GM19035 (cell line): ENCODE data around the gene SH3RF3.

Source experiments
- ATAC-seq: cut with Tn5 transposase; IDR thresholded peaks from one replicate; pipeline ENCODE4 v1.9.1; 2021; ENCODE audit not compliant: unreplicated experiment

SH3RF3 gene

DNA sequence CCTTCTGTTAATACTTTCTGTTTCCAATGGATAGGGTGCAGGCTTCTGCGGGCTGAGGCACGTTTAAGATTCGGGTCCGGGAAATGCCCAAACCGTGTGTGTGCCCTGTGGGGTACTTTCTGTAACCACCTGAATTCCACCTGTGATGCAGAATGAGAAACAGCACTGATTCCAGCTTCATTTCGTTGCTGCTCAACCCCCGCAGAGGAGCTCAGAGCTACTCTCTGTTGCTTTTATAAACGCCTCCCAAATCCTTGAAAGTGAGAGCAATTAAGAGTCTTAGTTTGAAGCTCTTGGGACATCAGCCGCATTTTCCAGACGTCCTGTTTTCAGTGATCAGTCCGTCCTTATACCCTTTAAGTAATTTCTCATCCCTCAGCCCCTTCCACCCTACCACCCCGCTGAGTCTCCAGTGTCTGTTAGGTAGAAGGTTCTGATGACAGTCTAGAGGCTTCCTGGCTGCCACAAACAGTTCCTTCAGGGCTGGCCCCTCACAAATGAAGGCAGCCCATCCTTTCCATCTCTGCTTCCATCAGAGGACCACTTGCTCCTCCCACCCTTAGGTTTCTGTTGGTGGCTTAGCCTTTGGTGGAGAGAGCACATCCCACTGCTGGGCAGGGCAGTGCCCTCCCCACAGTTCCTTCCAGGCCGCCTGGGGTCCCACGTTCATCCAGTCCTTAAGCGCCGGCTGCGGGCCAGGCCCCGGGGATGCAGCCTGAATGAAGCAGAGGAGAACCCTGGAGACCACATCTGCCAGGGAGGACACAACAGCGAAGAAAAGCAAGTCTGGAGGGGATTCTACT is 254.7 kb downstream of the SH3RF3 start:
- ATAC-seq: no peak

DNA sequence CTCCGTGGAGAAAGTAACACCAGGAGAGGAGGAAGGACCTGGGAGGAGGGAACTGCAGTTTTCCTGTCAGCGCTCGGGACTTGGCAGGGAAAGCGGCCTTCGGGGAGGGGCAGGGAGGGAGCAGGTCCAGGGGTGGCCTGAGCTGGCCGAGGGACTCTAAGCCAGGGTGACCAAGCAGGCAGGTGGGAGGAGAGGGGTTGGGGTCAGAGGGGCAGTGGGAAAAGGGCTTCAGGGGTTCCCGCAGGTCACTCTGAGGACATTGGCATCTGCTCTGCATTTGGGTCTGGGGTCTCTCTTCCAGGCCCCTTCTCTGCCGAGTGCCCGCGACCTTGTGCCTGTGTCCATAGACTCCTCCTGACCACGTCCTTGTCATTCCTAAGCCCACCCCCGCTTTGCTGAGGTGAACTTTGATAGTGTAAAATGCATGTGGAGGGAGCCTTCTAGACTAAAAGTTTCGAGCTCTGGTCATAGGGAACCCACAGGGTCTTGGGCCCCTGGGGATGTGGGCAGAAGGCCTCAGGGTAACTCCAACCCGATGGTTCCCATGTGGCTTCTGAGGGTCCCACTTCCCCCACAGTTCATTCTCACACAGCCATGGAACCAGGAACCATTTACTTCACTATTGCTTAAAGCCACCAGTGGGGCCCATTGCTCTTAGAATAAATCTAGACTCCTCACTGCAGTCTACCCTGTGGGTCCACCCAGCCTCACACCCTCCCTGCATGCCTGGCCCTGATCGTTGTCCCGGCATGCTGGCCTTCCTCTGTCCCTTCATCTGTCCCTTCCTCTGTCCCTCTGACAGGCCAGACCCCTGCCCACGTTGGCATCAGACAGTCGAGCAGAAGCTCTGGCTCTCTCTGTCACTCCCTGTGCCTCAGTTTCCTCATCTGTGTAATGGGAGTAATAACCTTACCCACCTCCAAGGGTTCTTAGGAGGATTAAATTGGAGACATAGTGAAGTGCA is 255.6 kb downstream of the SH3RF3 start:
- no peak for ATAC-seq

DNA sequence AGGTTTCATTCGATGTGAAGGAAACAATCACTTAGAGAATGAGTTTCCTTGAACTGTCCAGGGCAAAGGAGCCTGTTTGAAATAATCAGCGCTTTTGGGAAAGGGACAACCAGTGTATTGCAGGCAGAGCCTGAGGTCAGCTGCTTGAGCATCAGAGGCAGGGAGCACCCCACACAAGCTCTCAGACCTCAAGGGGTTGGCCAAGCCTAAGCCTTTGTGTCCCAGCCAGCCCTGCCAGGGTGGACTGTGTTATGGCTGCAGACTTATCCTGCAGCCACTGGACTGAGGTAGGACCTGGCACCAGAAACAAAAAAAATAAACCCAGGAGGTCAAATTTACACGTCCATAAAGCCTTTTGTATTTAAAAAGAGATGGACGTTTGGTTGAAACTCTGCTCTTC is 256.5 kb downstream of the SH3RF3 start:
- no peak for ATAC-seq

DNA sequence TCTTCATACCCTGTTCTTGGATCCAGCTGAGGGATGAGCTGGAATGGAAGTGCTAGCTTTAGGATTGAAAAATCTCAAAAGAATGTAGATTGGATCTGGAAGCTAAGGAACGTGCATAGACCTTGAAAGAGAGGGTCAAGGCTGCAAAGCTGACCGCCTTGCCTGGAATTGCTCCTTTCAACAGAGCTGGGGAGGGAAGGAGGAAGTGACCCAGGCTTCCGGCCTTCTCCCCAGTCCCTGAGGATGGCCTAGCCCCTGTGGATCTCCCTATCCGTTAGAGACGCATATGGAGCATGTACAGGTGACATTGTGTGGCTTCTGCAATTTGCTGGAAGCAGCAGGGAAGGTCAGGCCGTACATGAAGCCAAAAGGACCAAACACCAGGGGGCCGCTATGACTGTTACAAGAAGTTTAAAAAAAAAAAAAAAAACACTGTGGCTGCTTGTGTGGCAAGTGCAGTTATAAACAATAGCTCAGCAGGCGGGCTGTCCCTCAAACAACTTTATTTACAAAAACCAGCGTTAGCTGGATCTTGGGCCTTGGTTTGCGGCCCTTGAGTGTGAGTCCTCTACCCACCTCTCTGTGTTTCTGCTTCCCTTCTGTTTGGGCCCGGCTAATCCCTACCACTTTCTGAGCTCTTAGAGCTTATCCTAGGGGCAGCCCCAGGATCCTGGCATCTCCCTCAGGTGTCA is 257.1 kb downstream of the SH3RF3 start:
- no peak for ATAC-seq

DNA sequence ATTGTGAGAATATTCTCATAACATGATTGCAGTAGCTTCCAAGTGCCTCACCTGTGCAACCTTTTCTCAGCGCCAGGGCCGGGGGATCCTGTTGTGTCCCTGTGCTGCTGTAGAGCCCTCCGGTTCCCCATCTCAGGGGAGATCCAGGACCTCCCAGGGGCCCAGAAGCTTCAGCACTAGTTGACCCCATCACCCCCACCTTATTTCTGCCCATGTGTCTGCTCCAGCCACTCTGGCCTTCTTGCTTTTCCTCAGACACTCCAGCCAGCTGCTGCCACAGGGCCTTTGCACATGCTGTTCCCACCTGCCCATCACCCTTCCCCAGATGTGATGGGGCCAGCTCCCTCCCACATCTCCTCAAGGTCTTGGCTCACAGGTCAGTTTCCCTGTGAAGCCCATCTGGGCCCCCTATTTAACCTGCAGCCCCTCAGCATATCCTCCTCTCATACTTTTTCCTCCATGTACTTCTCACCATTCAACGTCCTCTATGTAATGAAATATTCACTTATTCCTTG is 258.3 kb downstream of the SH3RF3 start:
- ATAC-seq: no peak

DNA sequence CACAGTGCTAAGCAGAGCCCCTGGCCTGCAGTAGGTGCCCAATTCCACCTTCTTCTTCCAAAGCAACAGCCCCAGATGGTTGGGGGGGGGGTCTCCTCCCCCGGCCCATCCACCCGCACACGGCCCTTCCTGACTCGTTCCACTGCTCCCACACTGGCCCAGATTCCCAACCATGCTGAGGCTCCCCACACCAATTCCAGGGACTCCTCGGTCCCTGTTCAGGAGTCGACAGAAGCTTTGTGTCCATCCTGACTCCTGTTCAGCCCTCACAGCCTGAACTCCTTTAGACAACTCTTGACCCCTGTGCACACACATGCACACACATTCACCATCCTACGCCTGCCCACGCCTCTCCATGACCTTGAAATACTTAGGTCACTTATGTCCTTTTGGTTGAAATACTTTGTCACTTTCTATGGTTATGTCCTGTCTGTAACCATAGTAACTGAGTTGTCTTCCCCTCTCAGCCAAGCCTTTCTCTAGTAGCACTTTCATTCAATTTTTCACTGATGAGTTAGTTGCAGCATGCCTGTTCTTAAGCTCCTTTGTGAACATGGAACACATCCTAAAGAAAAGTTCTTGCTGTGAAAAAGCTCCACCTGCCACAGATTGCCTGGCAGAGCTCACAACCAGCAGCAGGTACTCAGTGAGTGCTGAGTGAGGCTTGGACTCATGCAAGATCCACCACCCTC is 258.9 kb downstream of the SH3RF3 start:
- no peak for ATAC-seq

DNA sequence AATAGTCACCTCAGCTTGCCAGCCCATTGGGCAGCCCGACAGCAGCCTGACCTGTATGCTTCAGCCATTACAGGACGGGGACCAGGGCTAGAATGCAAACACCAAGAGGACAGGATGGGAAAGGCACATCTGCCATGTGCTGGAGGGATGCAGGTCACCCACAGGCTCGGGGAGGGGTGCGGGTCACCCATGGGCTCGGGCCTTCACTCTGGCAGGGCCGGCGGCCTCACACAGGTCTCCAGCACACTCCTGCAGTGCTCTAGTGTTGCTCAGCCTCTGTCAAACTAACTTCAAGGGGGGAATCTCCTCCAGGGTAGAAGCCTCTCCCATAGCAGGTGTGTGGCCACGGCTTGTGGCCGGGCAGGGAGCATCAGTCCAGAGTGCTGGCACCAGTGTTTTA is 262.2 kb downstream of the SH3RF3 start:
- ATAC-seq: no peak

DNA sequence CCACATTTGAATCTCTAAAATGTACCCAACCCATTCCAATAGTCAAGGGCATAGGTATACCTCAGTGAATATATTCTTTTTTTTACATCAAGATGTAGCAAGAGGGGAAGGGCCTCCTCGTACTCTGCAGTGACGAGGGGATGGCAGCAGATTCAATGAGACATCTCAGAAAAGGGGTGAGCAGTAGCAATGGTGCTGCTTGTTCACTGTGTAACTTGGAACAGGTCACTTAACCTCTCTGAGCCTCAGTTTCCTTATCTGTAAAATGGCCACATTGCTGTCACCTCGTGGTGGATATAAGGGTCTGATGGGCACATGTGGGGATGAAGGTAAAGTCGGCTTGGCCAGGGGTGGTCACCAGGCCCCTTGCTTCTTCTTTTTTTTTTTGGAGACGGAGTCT is 263.1 kb downstream of the SH3RF3 start:
- no peak for ATAC-seq

DNA sequence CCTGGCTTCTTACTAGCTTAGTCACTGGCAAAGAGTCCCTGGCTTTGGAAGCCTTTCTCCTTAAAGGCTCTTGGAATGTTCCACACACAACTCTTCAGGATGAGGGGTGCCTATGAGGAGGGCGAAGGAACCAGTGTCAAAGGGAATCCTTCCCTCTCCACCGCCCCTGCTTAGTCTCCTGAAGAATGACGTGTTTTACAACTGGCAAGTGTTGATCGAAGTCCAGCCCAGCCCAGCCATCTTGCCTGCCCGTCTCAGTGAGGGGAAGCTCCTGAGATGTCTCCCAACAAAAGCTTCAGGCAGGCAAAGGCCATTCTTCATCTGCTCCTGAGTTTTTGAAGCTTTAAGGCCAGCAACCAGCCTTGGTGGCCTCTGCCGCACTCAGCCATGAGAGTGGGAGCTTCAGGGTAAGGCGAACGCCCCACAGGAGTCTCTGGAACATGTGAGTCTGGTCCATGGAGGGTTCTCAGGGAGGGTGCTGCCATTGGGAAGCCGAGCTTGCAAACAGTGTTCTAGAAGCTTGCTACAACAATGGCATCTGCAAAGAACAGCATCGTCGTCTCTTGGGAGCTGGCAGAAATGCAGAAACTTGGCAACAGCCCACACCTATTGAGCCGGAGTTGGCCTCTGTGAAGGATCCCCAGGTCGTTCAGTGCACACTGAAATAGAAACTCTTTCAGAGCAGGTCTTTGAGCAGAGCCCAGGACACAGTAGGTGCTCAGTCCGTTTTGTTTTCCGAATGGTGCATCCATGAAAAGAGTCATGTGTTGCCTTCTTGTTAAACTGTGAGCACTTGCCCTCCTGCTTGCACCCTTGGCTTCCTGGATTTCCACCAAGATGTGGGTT is 264.0 kb downstream of the SH3RF3 start:
- no peak for ATAC-seq

DNA sequence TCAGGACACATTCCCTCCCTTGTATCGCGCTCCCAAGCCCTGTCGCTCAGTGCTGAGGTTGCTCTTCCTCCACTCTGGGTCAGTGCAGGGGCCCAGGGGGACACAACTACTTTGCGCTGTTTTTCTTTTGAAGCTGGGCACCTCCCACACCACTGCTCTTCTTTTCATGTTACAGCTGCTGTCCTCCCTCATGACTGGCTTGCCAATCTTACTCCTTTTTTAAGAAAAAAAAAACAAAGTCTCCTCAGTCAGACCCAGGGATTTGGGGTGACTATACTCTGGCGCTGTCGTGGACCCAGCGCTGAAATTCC is 264.6 kb downstream of the SH3RF3 start:
- no peak for ATAC-seq

DNA sequence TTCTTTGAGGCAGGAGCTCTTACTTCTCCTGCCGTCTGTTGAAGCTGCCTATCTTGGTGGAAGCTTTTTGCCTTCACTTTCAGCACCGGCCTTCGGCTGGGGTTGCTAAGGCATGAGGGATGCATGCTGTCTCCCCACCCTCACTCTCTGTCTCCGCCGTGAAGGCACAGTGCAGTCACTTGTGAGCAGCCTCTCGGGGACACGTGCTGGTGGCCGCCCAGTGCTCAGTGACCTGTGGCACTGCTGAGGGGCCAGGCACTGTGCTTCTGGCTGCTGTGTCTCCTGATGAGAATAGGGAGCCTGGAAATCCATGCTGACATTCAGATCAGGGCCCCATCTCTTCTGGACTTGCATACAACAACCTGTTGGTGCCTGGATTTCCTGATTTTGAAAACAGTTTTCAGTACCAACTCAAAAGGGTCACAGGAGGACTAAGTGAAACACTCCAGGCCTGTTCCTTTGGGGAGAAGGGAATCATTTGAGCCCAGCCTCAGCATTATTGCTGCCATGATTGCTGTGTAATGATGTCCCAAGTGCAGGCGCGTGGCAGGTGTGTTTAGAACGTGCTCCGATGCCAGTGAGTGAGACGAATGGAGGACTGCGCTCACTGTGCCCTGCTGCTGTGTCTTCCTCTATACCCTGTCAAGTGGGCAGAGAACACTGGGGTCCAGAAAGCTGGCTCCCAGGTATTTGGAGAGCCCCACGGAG is 266.6 kb downstream of the SH3RF3 start:
- ATAC-seq: no peak

DNA sequence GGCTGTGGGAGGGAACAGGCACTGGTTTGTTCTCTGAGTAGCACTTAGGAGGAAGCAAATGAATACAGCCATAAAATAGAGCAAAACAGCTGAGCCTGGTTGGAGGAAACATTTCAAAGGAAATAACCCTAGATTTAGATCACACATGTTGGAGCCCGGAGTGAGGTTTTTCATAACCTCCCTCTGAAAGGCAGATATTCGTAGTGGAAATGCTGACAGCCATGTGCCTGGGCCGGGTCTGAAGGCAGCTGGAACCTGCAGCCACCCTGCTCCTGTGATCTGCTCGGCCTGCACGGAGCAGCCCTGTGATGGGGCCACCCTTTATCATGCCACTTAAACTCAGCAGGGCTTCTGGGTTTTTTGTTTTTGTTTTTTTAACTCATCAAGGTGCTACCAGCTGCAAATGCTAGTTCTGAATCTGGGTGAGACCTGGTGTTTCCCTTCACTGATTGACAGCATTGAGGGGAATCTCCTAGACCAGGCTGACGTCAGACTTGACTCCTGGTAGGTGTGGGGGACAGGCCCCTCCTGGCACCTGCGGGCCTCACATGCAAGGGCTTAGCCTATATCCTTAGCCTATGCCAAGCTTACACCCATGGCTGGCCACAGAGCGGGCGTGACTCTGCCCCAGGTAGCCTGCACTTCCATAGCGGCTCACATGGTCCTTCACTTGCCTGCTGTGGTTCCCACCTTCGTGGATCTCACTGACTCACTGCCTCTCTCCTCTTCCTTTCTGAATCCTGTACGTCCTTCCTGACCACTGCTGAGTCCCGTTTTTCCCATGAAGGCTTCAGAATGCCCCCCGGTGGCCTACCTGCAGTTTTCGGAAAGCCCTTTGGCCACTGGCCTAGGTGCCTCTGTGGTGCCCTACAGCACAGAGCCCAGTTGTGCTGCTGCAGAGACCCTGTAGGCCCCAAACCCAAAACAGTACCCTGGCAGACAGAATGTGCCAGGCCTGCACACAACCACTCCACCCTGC is 267.5 kb downstream of the SH3RF3 start:
- ATAC-seq: no peak

DNA sequence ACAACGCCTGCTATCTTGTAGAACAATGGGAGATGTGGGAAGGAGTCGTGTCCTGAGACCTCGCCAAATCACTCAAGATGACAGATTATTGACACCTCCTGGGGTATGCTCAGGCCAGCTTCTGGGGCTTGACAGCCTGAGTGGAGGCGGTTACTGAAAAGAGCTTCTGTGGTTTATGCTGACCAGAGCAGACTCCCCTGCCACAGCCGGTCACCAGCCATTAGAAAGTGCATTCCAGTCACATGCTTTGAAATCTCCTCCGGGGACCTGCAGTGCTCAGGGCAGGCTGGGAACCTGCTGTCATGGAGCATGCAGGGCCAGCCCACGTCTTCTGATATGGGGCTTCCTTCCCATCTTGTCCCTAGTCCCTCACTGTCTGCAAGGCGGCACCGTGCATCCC is 268.9 kb downstream of the SH3RF3 start:
- ATAC-seq: no peak

DNA sequence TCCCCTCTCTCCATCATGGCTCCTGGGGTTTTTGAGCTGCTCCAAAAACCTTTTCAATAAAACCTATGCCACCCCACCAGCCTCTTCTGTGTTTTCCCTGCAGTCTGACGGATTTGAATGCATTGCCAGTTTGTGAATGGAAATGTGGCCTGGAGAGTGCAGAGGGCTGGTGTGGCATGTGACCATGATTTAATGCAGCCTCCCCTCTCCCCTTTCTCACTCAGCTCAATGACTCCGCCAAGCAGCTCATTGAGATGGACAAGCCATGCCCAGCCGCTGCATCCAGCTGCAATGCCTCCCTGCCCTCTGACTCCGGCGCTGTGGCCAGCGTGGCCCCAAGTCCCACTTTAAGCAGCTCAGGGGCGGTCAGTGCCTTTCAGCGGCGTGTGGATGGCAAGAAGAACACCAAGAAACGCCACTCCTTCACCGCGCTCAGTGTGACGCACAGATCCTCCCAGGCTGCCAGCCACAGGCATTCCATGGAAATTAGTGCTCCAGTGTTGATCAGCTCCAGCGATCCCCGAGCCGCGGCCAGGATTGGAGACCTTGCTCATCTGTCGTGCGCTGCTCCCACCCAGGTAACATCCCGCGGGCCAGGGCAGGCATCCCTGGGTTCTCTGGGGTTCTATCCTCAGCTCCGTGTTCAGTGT is 269.5 kb downstream of the SH3RF3 start:
- ATAC-seq: no peak

DNA sequence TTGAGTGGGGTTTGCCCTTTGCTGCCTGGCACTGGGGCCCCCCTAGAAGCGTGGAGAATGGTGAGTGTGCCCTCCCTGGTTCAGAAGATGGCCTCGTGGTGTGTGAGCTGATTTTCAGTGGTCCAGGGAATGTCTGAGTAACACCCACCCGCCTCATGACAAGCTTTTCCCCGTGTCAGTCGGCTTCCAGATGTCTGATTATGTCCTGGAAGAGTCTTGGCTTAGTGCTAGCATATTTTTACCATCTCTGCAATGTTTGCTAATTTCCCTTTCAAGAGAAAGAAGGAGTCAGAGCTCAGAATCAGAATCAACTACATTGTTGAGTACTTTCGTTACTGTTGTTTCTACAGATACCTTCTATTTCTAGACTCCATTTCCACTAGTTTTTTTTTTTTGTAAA is 270.1 kb downstream of the SH3RF3 start:
- no peak for ATAC-seq

DNA sequence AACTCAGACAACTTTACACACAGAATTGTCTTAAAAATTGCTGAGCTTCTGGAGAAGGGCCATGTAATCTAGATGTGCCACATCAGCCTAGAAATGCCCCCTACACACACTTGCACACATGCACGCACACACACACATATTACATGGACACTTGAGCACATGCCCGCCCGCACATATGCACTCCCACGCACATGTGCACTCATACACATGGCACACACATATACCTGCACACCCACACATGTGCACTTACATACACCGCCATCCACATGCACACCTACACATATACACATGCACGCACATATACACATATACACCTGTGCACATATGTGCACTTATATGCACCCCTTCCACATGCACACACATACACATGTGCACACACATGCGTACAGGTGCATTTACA is 271.1 kb downstream of the SH3RF3 start:
- ATAC-seq: no peak

DNA sequence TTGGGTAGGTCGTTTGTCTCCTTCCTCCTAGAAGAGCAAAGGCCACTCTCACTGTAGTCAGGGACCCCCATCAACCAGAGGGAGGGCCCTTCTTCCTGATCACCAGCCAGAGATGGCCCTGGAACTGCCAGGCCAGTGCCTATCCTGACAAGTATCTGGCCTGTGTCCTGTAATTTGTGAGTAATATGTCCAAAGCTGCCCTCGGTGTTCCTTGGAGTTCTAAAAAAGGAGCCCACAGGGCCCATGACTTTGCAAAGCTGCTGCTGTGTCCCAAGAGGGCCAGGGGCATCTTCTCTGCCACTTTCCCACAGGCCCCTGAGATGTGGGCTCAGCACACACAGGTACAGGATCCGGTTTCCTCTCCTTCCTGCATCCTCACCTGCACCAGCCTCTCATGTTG is 272.4 kb downstream of the SH3RF3 start:
- ATAC-seq: no peak

DNA sequence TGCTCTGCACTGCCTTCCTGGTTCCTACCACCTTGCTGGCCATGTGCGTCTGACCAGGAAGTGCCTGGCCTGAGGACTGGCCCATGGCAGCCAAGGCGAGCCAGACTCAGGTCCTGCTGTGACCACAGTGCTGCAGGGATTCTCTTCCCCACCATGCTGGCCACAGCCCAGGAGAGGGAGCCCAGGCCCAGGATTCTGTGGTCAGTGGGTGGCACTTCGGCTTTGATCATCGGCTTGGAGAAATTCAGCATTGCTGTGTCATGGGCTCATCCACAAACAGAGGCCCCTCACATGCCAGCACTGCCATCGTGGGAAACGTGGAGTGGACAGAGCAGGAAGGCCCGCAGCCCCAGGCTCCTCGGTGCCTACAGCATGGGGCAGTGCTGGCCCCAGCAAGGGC is 273.2 kb downstream of the SH3RF3 start:
- ATAC-seq: no peak
